Endothelial cell (in vitro differentiated cells): ENCODE results near the gene PMM2. TPM values are rescaled to one million over a fixed set of nuclear protein-coding genes. Genes with fewer than 3 reads are reported as not detected.

Experiments used
- DNase-seq: peaks from one replicate; pipeline ENCODE4 v3.0.0; 2021; ENCODE audit warnings: low spot score
- H3K27ac Mint-ChIP-seq: one replicate; pipeline ENCODE4 v1.8.0; 2021; ENCODE audit warnings: mixed read lengths, inconsistent platforms; ENCODE audit not compliant: unreplicated experiment
- H3K27me3 Mint-ChIP-seq: one replicate; pipeline ENCODE4 v1.8.0; 2021; ENCODE audit warnings: mild to moderate bottlenecking, moderate library complexity, mixed read lengths, inconsistent platforms; ENCODE audit not compliant: unreplicated experiment
- H3K36me3 Mint-ChIP-seq: one replicate; pipeline ENCODE4 v1.8.0; 2021; ENCODE audit warnings: mild to moderate bottlenecking, low read depth, mixed read lengths, inconsistent platforms; ENCODE audit not compliant: unreplicated experiment
- H3K4me1 Mint-ChIP-seq: one replicate; pipeline ENCODE4 v1.8.0; 2021; ENCODE audit warnings: mild to moderate bottlenecking, mixed read lengths, inconsistent platforms; ENCODE audit not compliant: unreplicated experiment
- H3K4me3 Mint-ChIP-seq: one replicate; pipeline ENCODE4 v1.8.0; 2021; ENCODE audit warnings: mild to moderate bottlenecking, mixed read lengths, inconsistent platforms; ENCODE audit not compliant: unreplicated experiment
- H3K9me3 Mint-ChIP-seq: one replicate; pipeline ENCODE4 v1.8.0; 2021; ENCODE audit warnings: mixed read lengths, inconsistent platforms; ENCODE audit not compliant: unreplicated experiment
- CTCF ChIP-seq: fragments of 200-600 bp; sonication (generic); IDR thresholded peaks from one replicate; pipeline ENCODE4 v1.5.0; 2021; ENCODE audit warnings: antibody characterized with exemption; ENCODE audit not compliant: unreplicated experiment
- total RNA-seq: library from RNA; stranded (reverse); fragmentation: NEBNext Ultra II Directional; extraction: Animal tissue kit (Norgen Biotek cat#: 25700); gene quantifications from one replicate; pipeline ENCODE4 v1.2.1, GENCODE V29; 2021; ENCODE audit not compliant: unreplicated experiment

Gene PMM2
- total RNA-seq, 1 donor from 2014 or later, result 19.3 TPM

DNA sequence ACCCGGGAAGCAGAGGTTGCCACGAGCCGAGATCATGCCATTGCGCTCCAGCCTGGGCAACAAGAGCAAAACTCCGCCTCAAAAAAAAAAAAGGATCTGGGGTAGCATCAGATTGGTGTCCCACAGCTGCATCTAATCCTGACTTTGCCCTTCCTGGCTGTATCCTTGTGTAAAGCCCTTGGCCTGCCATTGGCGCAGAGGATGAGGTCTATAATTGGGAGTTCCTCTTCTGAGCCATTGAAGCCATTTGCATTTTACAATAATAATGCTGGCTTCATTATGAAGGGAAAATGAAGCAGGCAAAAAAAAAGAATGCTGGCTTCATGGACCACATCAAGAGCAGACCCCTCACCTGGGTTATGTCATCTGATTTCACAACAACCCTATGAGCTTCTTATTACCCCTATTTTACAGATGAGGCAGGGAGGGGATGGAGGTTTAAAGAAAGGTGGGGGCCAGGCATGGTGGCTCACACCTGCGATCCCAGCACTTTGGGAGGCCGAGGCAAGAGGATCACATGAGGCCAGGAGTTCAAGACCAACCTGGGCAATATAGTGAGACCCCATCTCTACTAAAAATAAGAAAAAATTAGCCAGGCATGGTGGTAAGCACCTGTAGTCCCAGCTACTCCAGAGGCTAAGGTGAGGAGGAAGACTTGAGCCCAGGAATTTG lies 83.3 kb downstream of the PMM2 start:
- Mint-ChIP-seq H3K4me1 (peaks cover 3% of the 10 kb centered on the region), H3K4me3 (no peak overlapping the region)

DNA sequence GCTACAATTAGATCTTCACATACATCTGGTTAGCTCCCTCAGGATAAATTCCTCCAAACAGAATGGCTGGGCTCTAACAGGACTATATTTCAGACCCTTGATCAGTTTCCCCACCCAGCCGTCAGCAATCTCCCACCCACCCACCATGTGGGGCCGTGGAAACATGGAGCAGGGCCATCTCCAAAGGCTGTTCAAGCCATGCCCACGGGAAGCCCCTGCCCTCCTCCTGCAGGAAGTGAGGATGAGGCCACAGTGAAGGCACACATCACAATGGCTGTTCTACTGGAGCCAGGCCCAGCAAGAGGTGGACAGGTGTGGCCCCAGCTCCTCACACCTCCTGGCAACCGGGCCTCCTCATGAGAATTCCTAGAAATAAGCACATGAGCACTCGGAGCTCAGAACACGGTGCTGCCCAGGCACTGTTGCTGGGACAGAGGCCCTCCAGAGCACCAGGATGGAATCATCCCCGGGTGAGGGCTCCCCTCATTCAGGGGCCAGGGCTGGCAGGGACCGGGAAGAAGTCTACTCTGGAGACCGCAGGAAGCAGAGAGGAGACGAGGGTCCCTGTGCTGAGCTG lies 84.5 kb downstream of the PMM2 start, which contains the start of gene LITAFD:
Gene LITAFD, plus strand, starts transcription at position 311 of the 577 bp plus-strand sequence. CDS start 2,005 bp downstream, outside the sequence.
- no peak for DNase-seq
- Mint-ChIP-seq H3K4me1 (peaks cover 6% of the 10 kb centered on the region), H3K4me3 (no peak within 1 kb of the TSS), H3K27me3 (peaks cover 8% of the 10 kb centered on the region), H3K36me3 (peaks cover 4% of the 10 kb centered on the region), H3K27ac (no peak within 1 kb of the TSS), H3K9me3 (no peaks in the 10 kb centered on the region)
- no peak for TF ChIP-seq CTCF

More for the DNA sequence above, 83.3 kb downstream of the PMM2 start:
- TF ChIP-seq CTCF, result no peak
- DNase-seq, result no peak
- H3K27me3 Mint-ChIP-seq, result peaks cover 8% of the 10 kb centered on the region
- no peaks in the 10 kb centered on the region for H3K36me3 Mint-ChIP-seq
- no peak overlapping the region for H3K27ac Mint-ChIP-seq
- no peaks in the 10 kb centered on the region for H3K9me3 Mint-ChIP-seq

GRCh38 chr16:8882725-8883377 lies 85.2 kb downstream of the PMM2 start:
- Mint-ChIP-seq H3K36me3 (peaks cover 7% of the 10 kb centered on the region), H3K27ac (no peak overlapping the region), H3K9me3 (no peaks in the 10 kb centered on the region), H3K4me1 (peaks cover 8% of the 10 kb centered on the region), H3K4me3 (no peak overlapping the region), H3K27me3 (peaks cover 8% of the 10 kb centered on the region)
- no peak for TF ChIP-seq CTCF
- DNase-seq, result no peak

DNA sequence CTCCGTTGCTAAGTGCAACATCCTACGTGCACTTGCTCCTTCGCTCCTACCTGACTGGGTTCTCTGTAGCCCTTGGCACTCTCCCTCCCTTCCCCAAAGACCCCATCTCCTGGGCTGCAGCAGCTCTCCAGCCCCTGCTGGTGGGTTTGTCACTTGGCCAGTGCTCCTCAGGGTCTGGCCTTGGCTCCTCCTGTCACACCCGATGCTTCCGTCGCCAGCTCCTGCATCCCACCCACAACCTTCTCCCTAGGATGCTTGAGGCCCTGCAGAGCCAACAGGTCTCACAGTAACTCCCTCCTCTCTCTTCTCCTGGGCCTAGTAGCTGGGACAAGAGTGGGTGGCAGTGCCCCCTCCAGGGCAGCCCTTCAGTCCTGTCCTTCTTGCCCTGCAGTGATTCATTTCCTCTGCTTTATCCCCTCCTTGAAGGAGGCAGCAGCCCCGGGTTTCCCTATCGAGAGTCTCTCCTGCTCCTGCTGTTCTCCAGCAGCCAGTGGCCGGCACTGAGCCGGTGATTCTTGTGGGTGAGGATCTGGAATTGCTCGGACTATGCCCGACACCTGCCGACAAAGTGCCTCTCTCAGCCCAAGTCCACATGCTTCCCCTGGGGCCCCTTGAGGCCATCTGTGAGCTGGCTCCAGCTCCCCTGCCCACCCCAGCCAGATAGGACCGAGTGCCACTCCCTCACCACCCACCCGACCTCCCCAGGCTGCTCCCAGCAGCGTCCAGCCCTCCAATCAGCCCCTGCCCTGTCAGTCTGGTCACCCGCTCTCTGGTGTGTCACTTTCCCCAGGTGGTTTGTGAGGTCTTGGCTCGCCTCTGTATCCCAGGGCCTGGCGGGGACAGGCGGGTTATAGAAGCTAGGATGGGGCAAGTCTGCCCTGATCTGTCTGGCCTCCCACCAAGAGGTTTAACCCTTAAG lies 88.3 kb downstream of the PMM2 start:
- DNase-seq, result no peak
- Mint-ChIP-seq H3K27ac (no peak overlapping the region), H3K4me3 (no peak overlapping the region), H3K4me1 (peaks cover 5% of the 10 kb centered on the region), H3K9me3 (no peaks in the 10 kb centered on the region), H3K36me3 (peaks cover 16% of the 10 kb centered on the region), H3K27me3 (peaks cover 12% of the 10 kb centered on the region)
- TF ChIP-seq CTCF, result no peak
